ENCODE data around the gene SBK2.
A peak's percentile ranks its signal among the peaks of the same experiment; 100 is the strongest.

The SBK2 gene

GRCh38 chr19:55504981-55505380 is 32.0 kb downstream of the SBK2 start:
- TF ChIP-seq, protein P1, sequence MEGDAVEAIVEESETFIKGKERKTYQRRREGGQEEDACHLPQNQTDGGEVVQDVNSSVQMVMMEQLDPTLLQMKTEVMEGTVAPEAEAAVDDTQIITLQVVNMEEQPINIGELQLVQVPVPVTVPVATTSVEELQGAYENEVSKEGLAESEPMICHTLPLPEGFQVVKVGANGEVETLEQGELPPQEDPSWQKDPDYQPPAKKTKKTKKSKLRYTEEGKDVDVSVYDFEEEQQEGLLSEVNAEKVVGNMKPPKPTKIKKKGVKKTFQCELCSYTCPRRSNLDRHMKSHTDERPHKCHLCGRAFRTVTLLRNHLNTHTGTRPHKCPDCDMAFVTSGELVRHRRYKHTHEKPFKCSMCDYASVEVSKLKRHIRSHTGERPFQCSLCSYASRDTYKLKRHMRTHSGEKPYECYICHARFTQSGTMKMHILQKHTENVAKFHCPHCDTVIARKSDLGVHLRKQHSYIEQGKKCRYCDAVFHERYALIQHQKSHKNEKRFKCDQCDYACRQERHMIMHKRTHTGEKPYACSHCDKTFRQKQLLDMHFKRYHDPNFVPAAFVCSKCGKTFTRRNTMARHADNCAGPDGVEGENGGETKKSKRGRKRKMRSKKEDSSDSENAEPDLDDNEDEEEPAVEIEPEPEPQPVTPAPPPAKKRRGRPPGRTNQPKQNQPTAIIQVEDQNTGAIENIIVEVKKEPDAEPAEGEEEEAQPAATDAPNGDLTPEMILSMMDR (IDR thresholded peaks at IDR 0.05), result no peak

- TF ChIP-seq, protein P1 (IDR thresholded peaks at IDR 0.05), result no peak
Measured at GRCh38 chr19:55504252-55504603, 32.7 kb downstream of the SBK2 start.

DNA sequence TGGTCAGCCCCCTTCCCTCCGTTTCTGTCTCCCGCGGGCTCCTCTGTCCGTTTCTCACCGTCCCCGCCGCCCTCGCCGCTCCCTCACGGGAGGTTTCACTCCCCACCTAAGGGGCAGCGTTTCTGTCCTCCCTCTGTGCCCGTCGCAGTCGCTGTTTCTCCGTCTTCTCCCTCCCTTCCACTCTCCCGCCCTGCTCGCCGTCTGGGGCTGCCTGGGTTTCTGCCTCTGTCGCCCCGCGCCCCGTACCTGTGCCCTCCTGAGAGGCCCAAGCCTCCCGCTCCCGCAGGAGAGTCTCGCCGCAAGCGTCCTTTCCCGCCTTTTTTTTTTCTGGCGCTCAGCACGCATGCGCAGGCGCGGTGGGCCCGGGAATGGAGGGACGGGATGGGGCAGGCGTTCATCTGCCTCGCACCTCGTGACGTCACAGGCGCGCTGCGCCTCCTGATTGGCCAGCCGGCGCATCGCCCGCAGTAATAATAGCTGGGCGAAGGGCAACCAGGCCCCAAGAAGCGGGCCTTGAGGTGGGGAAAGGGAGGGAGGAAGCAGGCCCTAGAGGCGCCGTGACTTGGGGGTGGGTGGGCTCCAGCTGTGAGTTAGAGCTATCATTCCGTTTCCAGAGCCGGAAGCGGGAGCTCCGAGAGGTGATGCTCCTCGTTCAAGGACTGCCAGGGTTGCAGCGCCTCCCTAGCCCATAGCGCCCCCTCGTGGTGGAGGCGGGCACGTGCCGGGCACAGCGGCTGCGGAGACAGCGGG is 33.3 kb downstream of the SBK2 start:
- TF ChIP-seq, protein P1 (IDR thresholded peaks at IDR 0.05), result peak; percentile 89

DNA sequence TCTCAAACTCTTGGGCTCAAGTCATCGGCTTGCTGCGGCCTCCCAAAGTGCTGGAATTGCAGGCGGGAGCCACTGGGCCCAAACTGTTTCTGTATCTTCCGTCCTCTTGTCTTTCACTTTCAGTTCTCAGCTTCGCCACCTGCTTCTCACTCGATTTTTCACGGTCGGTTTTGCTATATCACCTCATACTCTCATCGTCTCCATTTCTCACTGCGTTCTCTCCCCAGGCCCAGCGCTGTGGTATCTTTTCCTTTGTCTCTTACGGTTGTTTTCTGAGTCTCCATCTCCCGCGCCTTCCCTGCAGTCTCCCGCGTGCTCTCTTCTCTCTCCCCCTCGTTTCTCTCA is 33.8 kb downstream of the SBK2 start:
- TF ChIP-seq, protein P1 (IDR thresholded peaks at IDR 0.05), result no peak

GRCh38 chr19:55502197-55502952 is 34.6 kb downstream of the SBK2 start:
- TF ChIP-seq, protein P1 (IDR thresholded peaks at IDR 0.05), result no peak

GRCh38 chr19:55500368-55500952 is 36.5 kb downstream of the SBK2 start:
- TF ChIP-seq, protein P1 (IDR thresholded peaks at IDR 0.05), result no peak

- TF ChIP-seq, protein P1 (IDR thresholded peaks at IDR 0.05), result no peak
Measured at GRCh38 chr19:55498246-55498840, 38.6 kb downstream of the SBK2 start.
